Endometrial microvascular endothelial cells (primary cell): ENCODE data around the gene TOPBP1. TPM values are rescaled to one million over a fixed set of nuclear protein-coding genes. Genes with fewer than 3 reads are reported as not detected.
"Not testable (repeated sequence)": the region's sequence is repeated elsewhere in the genome, so short reads cannot be mapped to it uniquely, and the experiment has no call there.

Source experiments
- in situ Hi-C: cut with HindIII; loops from 2 replicates; pipeline ENCODE4 v1.10.0; 2017; ENCODE audit warnings: low sequenced_read_pairs, low pct_unique_long_range_greater_than_20kb; ENCODE audit errors: inconsistent ontology term
- total RNA-seq: library from RNA; depleted of rRNA; stranded (reverse); fragments of >200 nt; gene quantifications from one replicate; pipeline ENCODE4 v1.2.3, GENCODE V29; 2015; ENCODE audit errors: inconsistent ontology term

The TOPBP1 gene
- total RNA-seq, 1 donor from 2014 or later, result 39.8 TPM

GRCh38 chr3:133676336-133677118 lies 14.8 kb upstream of the TOPBP1 start:
- in situ Hi-C loops, result no loop called here

GRCh38 chr3:133675631-133676335 lies 14.0 kb upstream of the TOPBP1 start:
- in situ Hi-C loops, result no loop called here

GRCh38 chr3:133674290-133674919 lies 12.7 kb upstream of the TOPBP1 start:
- in situ Hi-C loops, result no loop called here

GRCh38 chr3:133673746-133674145 lies 12.0 kb upstream of the TOPBP1 start:
- in situ Hi-C loops, result no loop called here

- in situ Hi-C loops, result no loop called here
Measured at GRCh38 chr3:133672461-133672860, 10.7 kb upstream of the TOPBP1 start.

GRCh38 chr3:133670525-133670995 lies 8.8 kb upstream of the TOPBP1 start:
- in situ Hi-C loops, result no loop called here

GRCh38 chr3:133669949-133670524 lies 8.3 kb upstream of the TOPBP1 start:
- in situ Hi-C loops, result no loop called here

GRCh38 chr3:133667118-133667517 lies 5.4 kb upstream of the TOPBP1 start:
- in situ Hi-C loops, result no loop called here

- in situ Hi-C loops, result not testable (repeated sequence)
Measured at GRCh38 chr3:133665188-133665587, 3.4 kb upstream of the TOPBP1 start.

- in situ Hi-C loops, result no loop called here
Measured at GRCh38 chr3:133663569-133664313, 2.0 kb upstream of the TOPBP1 start.

- in situ Hi-C loops, result no loop called here
Measured at GRCh38 chr3:133662278-133662651, 524 bp upstream of the TOPBP1 start.

GRCh38 chr3:133659806-133660205 lies 1.9 kb downstream of the TOPBP1 start:
- in situ Hi-C loops, result no loop called here

- in situ Hi-C loops, result no loop called here
Measured at GRCh38 chr3:133655731-133656515, 5.8 kb downstream of the TOPBP1 start.

GRCh38 chr3:133649486-133650068 lies 12.2 kb downstream of the TOPBP1 start:
- in situ Hi-C loops, result no loop called here

GRCh38 chr3:133644768-133645167 lies 17.0 kb downstream of the TOPBP1 start:
- in situ Hi-C loops, result no loop called here

- in situ Hi-C loops, result no loop called here
Measured at GRCh38 chr3:133643611-133644010, 18.1 kb downstream of the TOPBP1 start.

- in situ Hi-C loops, result no loop called here
Measured at GRCh38 chr3:133641254-133641653, 20.5 kb downstream of the TOPBP1 start.

GRCh38 chr3:133633439-133633838 lies 28.3 kb downstream of the TOPBP1 start:
- in situ Hi-C loops, result no loop called here
